SK-N-SH treated with all-trans-retinoic acid at 6 μM for 48 hours (cell line): Measurements from ENCODE around the gene ZFHX3.
A peak's percentile ranks its signal among the peaks of the same experiment; 100 is the strongest.

ENCODE experiments used
- ATAC-seq: fragments of 200-7000 bp; cut with Tn5 transposase; 3 replicates; pipeline ENCODE4 v1.9.1; 2020; ENCODE audit warnings: mild to moderate bottlenecking, moderate library complexity
- ARNTL ChIP-seq: fragments of 450-650 bp; formaldehyde crosslinking; IDR thresholded peaks from 2 replicates; pipeline ENCODE4 v1.5.0; 2020; ENCODE audit warnings: low read depth, mild to moderate bottlenecking, moderate library complexity, borderline replicate concordance
- BACH2 ChIP-seq: fragments of 250-450 bp; sonication (Bioruptor Pico); IDR thresholded peaks from 2 replicates; pipeline ENCODE4 v1.9.0; 2021; ENCODE audit warnings: mild to moderate bottlenecking, borderline replicate concordance
- CREB5 ChIP-seq: fragments of 250-450 bp; sonication (Bioruptor Pico); IDR thresholded peaks from 2 replicates; pipeline ENCODE4 v1.5.1; 2020; ENCODE audit warnings: low read depth, mild to moderate bottlenecking, moderate library complexity
- CSDC2 ChIP-seq: fragments of 250-450 bp; sonication (Bioruptor Pico); IDR thresholded peaks from 2 replicates; pipeline ENCODE4 v1.5.0; 2020; ENCODE audit warnings: mild to moderate bottlenecking, moderate library complexity
- CSRNP3 ChIP-seq: fragments of 250-450 bp; sonication (Bioruptor Pico); IDR thresholded peaks from 2 replicates; pipeline ENCODE4 v1.5.1; 2021; ENCODE audit warnings: mild to moderate bottlenecking, moderate library complexity
- ESRRG ChIP-seq: fragments of 250-450 bp; sonication (Bioruptor Pico); IDR thresholded peaks from 2 replicates; pipeline ENCODE4 v1.6.1; 2021; ENCODE audit warnings: mild to moderate bottlenecking
- GLIS3 ChIP-seq: fragments of 250-450 bp; sonication (Bioruptor Pico); IDR thresholded peaks from 2 replicates; pipeline ENCODE4 v1.5.0; 2020; ENCODE audit warnings: mild to moderate bottlenecking, moderate library complexity
- ISL1 ChIP-seq: fragments of 250-450 bp; sonication (Bioruptor Pico); IDR thresholded peaks from 2 replicates; pipeline ENCODE4 v2.1.2; 2022; ENCODE audit warnings: mild to moderate bottlenecking, moderate library complexity
- OSR1 ChIP-seq: fragments of 250-450 bp; sonication (Bioruptor Pico); IDR thresholded peaks from 2 replicates; pipeline ENCODE4 v1.8.0; 2022; ENCODE audit warnings: moderate library complexity, mild to moderate bottlenecking, inconsistent platforms
- PATZ1 ChIP-seq: fragments of 250-450 bp; sonication (Bioruptor Pico); IDR thresholded peaks from 2 replicates; pipeline ENCODE4 v1.8.0; 2020; ENCODE audit warnings: mild to moderate bottlenecking, moderate library complexity, borderline replicate concordance
- POU6F1 ChIP-seq: fragments of 250-450 bp; sonication (Bioruptor Pico); IDR thresholded peaks from 2 replicates; pipeline ENCODE4 v1.8.0; 2021; ENCODE audit warnings: low read depth, mild to moderate bottlenecking, moderate library complexity, borderline replicate concordance
- PPARA ChIP-seq: fragments of 250-450 bp; sonication (Bioruptor Pico); IDR thresholded peaks from 2 replicates; pipeline ENCODE4 v1.5.0; 2020; ENCODE audit warnings: mild to moderate bottlenecking, borderline replicate concordance
- RARB ChIP-seq: fragments of 250-450 bp; sonication (Bioruptor Pico); IDR thresholded peaks from 2 replicates; pipeline ENCODE4 v1.8.0; 2021; ENCODE audit warnings: mild to moderate bottlenecking, moderate library complexity
- SNAI2 ChIP-seq: fragments of 250-450 bp; sonication (Bioruptor Pico); IDR thresholded peaks from 2 replicates; pipeline ENCODE4 v1.5.0; 2020; ENCODE audit warnings: mild to moderate bottlenecking, moderate library complexity
- TCF4 ChIP-seq: fragments of 250-450 bp; sonication (Bioruptor Pico); IDR thresholded peaks from 2 replicates; pipeline ENCODE4 v1.8.0; 2021; ENCODE audit warnings: mild to moderate bottlenecking, moderate library complexity, borderline replicate concordance
- TOX ChIP-seq: fragments of 250-450 bp; sonication (Bioruptor Pico); IDR thresholded peaks from 2 replicates; pipeline ENCODE4 v1.8.0; 2021; ENCODE audit warnings: mild to moderate bottlenecking, moderate library complexity, borderline replicate concordance
- TSHZ2 ChIP-seq: fragments of 250-450 bp; sonication (Bioruptor Pico); IDR thresholded peaks from 2 replicates; pipeline ENCODE4 v1.5.0; 2020; ENCODE audit warnings: mild to moderate bottlenecking, moderate library complexity
- ZC3H10 ChIP-seq: fragments of 250-450 bp; sonication (Bioruptor Pico); IDR thresholded peaks from 2 replicates; pipeline ENCODE4 v1.5.1; 2021; ENCODE audit warnings: mild to moderate bottlenecking, moderate library complexity
- ZFP3 ChIP-seq: fragments of 250-450 bp; sonication (Bioruptor Pico); IDR thresholded peaks from 2 replicates; pipeline ENCODE4 v1.5.0; 2020; ENCODE audit warnings: mild to moderate bottlenecking, moderate library complexity
- ZFP30 ChIP-seq: fragments of 450-650 bp; formaldehyde crosslinking; IDR thresholded peaks from 2 replicates; pipeline ENCODE4 v1.5.0; 2022; ENCODE audit warnings: mild to moderate bottlenecking, moderate library complexity
- ZNF565 ChIP-seq: fragments of 450-650 bp; formaldehyde crosslinking; conservative IDR thresholded peaks from 2 replicates; pipeline ENCODE4 v1.5.0; 2020; ENCODE audit warnings: low read depth, mild to moderate bottlenecking, moderate library complexity
- ZNF70 ChIP-seq: fragments of 450-650 bp; formaldehyde crosslinking; IDR thresholded peaks from 2 replicates; pipeline ENCODE4 v1.5.0; 2020; ENCODE audit warnings: mild to moderate bottlenecking, moderate library complexity
- ZNF8 ChIP-seq: fragments of 450-650 bp; formaldehyde crosslinking; IDR thresholded peaks from 2 replicates; pipeline ENCODE4 v1.5.0; 2020; ENCODE audit warnings: mild to moderate bottlenecking, moderate library complexity

Gene ZFHX3

DNA sequence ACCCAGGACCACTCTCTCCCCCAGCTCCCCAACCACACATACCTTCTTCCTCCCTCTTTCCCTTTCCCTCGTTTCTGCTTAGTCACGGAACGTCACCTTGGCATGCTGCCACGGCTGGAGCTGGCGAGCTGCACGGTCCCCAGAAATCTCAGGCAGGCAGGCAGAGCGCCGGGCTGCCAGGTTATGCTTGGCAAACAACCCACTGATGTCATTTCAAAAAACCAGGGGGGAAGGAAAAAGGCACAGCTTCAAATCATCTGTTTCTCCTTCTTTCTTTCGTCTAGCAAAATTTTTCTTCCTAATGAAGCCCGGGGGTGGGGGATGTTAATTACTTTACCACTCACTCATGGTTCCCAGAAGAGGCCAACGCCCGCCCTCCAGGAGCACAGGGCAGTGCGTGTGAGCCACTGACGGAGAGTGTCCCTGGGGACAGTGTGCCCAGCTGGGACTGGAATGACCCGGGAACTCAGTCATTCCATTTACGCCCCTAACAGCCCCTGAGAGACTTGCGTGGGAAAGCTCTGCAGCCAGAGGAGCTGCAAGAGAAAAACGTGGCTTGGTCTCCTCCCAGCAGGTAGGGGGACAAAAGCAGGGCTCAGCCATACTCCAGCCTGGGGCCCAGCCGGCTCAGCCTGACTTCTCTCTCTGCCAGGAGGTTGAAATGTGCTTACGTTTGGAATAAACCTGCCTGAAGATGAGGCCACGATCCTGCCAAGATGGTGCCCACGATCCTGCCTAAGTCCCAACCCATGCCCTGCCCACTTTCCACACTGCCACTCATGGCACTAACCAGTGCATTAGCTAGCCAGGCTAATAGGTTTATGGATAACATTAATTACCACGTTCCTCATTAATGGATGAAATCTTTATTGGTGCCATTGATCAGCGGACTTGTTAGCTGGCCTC lies 198.9 kb downstream of the ZFHX3 start:
- peak; percentile 84 for ATAC-seq
- TF ChIP-seq PATZ1 (CRISPR knock-in tag) (no peak), ZFP30 (CRISPR knock-in tag) (no peak), ZNF8 (CRISPR knock-in tag) (0 out of 2 replicates have a peak, but pooled peaks have one; percentile 9), TCF4 (CRISPR knock-in tag) (no peak), PPARA (CRISPR knock-in tag) (no peak), ZC3H10 (no peak), ARNTL (CRISPR knock-in tag) (no peak), TOX (CRISPR knock-in tag) (no peak), GLIS3 (CRISPR knock-in tag) (no peak), CSRNP3 (CRISPR knock-in tag) (no peak), BACH2 (CRISPR knock-in tag) (peak; percentile 92; the same call in 1 of the 2 replicates), ZNF70 (CRISPR knock-in tag) (no peak), CSDC2 (CRISPR knock-in tag) (0 out of 2 replicates have a peak, but pooled peaks have one; percentile 65), OSR1 (no peak), TSHZ2 (CRISPR knock-in tag) (0 out of 2 replicates have a peak, but pooled peaks have one; percentile 33), ZNF565 (no peak), ESRRG (CRISPR knock-in tag) (no peak), ZFP3 (CRISPR knock-in tag) (peak; percentile 36; the same call in 1 of the 2 replicates), CREB5 (CRISPR knock-in tag) (no peak), SNAI2 (CRISPR knock-in tag) (no peak), POU6F1 (CRISPR knock-in tag) (no peak), ISL1 (CRISPR knock-in tag) (no peak), RARB (CRISPR knock-in tag) (no peak)

- no peak for ATAC-seq
These were observed 199.9 kb downstream of the ZFHX3 start for GRCh38 chr16:72848028-72848400.

More at GRCh38 chr16:72848028-72848400, 199.9 kb downstream of the ZFHX3 start:
- no peak for TF ChIP-seq RARB (CRISPR knock-in tag)
- no peak for TF ChIP-seq ZNF70 (CRISPR knock-in tag)
- TF ChIP-seq ISL1 (CRISPR knock-in tag) = no peak
- no peak for TF ChIP-seq ESRRG (CRISPR knock-in tag)
- no peak for TF ChIP-seq ZFP30 (CRISPR knock-in tag)
- no peak for TF ChIP-seq SNAI2 (CRISPR knock-in tag)
- TF ChIP-seq TSHZ2 (CRISPR knock-in tag) = no peak
- TF ChIP-seq OSR1 = no peak
- TF ChIP-seq BACH2 (CRISPR knock-in tag) = no peak
